Activated B cell treated with CpG ODN at 0.5 μM for 24 hours (primary cell): ENCODE results near the gene CHST8. TPM values are rescaled to one million over a fixed set of nuclear protein-coding genes. Genes with fewer than 3 reads are reported as not detected.

Source experiments
- ATAC-seq: fragments of 200-7000 bp; cut with Tn5 transposase; one replicate; pipeline ENCODE4 v1.10.0; 2021; ENCODE audit warnings: low read depth, mild to moderate bottlenecking, moderate library complexity
- CTCF ChIA-PET: fragments of 350-600 bp; sonication (Branson Sonifier 250); formaldehyde crosslinking; loops from one replicate; lab custom pipeline; 2021; ENCODE audit warnings: antibody characterized with exemption; lab: Charles Lee
- POLR2A ChIA-PET: fragments of 350-600 bp; sonication (Branson Sonifier 250); formaldehyde crosslinking; loops from one replicate; lab custom pipeline; 2021; ENCODE audit warnings: antibody characterized with exemption; lab: Charles Lee
- DNase-seq: peaks from one replicate; pipeline ENCODE4 v3.0.0; 2022
- H3K27ac Mint-ChIP-seq: one replicate; pipeline ENCODE4 v1.8.0; 2020; ENCODE audit warnings: mixed read lengths
- H3K27me3 Mint-ChIP-seq: one replicate; pipeline ENCODE4 v1.8.0; 2021; ENCODE audit warnings: mixed read lengths
- H3K36me3 Mint-ChIP-seq: one replicate; pipeline ENCODE4 v1.8.0; 2021; ENCODE audit warnings: low read depth, mixed read lengths
- H3K4me1 Mint-ChIP-seq: one replicate; pipeline ENCODE4 v1.8.0; 2021; ENCODE audit warnings: mixed read lengths
- H3K4me3 Mint-ChIP-seq: one replicate; pipeline ENCODE4 v1.8.0; 2020; ENCODE audit warnings: mild to moderate bottlenecking, mixed read lengths
- H3K9me3 Mint-ChIP-seq: one replicate; pipeline ENCODE4 v1.8.0; 2020; ENCODE audit warnings: mixed read lengths
- CTCF ChIP-seq: fragments of 200-600 bp; IDR thresholded peaks from one replicate; pipeline ENCODE4 v1.8.0; 2022; ENCODE audit warnings: antibody characterized with exemption, mild to moderate bottlenecking
- intact Hi-C: fragments of 100-400 bp; cut with micrococcal nuclease; formaldehyde crosslinking; loops from one replicate; pipeline ENCODE4 v1.15.1; 2024
- total RNA-seq: library from RNA; stranded (reverse); gene quantifications from 2 replicates; pipeline ENCODE4 v1.2.3, GENCODE V29; 2022

Gene CHST8
- total RNA-seq, 1 donor from 2014 or later, result not detected

DNA sequence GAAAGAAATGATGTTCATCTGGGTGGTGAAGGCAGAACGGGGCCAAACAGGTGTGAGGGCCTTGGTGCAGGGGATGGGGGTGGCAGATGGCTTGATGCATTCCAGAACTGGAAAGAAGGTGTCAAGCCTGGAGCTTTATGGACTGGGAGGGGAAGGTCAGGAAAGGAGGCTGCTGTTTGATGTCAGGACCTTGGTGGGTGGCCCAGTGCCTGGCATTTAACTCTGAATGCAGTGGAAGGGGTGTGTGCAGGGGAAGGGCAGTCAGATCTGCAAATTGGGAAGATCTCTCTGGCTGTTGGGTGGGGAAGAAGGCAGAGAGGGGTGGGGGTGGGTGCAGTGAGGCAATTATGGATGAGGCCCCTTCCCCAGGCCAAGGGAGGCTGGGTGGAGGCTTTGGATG is 186.6 kb downstream of the CHST8 start:
- intact Hi-C loops, result no loop called here
- Mint-ChIP-seq H3K36me3 (no peaks in the 10 kb centered on the region), H3K4me3 (no peak overlapping the region), H3K4me1 (no peaks in the 10 kb centered on the region), H3K9me3 (no peaks in the 10 kb centered on the region), H3K27me3 (no peaks in the 10 kb centered on the region), H3K27ac (no peak overlapping the region)
- ChIA-PET POLR2A (no interaction called here), CTCF (no interaction called here)
- ATAC-seq (no peak), DNase-seq (no peak)
- TF ChIP-seq CTCF, result no peak

DNA sequence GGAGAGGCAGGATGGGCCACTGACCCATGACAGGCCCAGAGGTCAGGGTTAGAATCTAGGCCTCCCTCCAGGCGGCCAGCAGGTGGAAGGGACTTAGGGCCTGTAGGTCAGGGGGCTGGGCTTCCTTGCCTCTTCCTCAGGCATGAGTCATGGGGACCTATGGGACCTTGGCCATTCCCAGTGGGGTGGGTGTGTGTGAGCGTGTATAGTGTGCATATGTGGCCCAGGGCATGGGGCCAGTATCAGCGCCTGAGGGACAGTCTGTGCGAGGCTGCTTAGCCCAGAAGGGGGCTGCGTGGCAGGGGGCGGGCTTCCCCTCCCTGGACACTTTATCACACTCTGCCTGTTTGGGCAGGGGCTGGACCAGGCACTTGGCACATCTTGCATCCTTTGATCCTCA is 188.2 kb downstream of the CHST8 start:
- intact Hi-C loops, result no loop called here
- Mint-ChIP-seq H3K27ac (no peak overlapping the region), H3K4me1 (no peaks in the 10 kb centered on the region), H3K27me3 (no peaks in the 10 kb centered on the region), H3K36me3 (no peaks in the 10 kb centered on the region), H3K4me3 (no peak overlapping the region), H3K9me3 (no peaks in the 10 kb centered on the region)
- ATAC-seq (no peak), DNase-seq (no peak)
- CTCF ChIA-PET, result no interaction called here
- POLR2A ChIA-PET, result no interaction called here
- TF ChIP-seq CTCF, result no peak

- Mint-ChIP-seq H3K27ac (no peak overlapping the region), H3K4me1 (no peaks in the 10 kb centered on the region), H3K4me3 (no peak overlapping the region), H3K27me3 (no peaks in the 10 kb centered on the region), H3K9me3 (no peaks in the 10 kb centered on the region), H3K36me3 (no peaks in the 10 kb centered on the region)
- CTCF ChIA-PET, result no interaction called here
- TF ChIP-seq CTCF, result no peak
- POLR2A ChIA-PET, result no interaction called here
- ATAC-seq, result no peak
- no peak for DNase-seq
- intact Hi-C loops, result no loop called here
Observed at GRCh38 chr19:33810821-33811220, 189.1 kb downstream of the CHST8 start.

- ChIA-PET CTCF (no interaction called here), POLR2A (no interaction called here)
- no peaks in the 10 kb centered on the region for H3K9me3 Mint-ChIP-seq
- H3K4me1 Mint-ChIP-seq, result no peaks in the 10 kb centered on the region
- H3K27ac Mint-ChIP-seq, result no peak overlapping the region
- intact Hi-C loops, result no loop called here
- no peaks in the 10 kb centered on the region for H3K27me3 Mint-ChIP-seq
- no peaks in the 10 kb centered on the region for H3K36me3 Mint-ChIP-seq
- H3K4me3 Mint-ChIP-seq, result no peak overlapping the region
- no peak for ATAC-seq
- TF ChIP-seq CTCF, result no peak
- no peak for DNase-seq
Observed at GRCh38 chr19:33811246-33811645, 189.5 kb downstream of the CHST8 start.

DNA sequence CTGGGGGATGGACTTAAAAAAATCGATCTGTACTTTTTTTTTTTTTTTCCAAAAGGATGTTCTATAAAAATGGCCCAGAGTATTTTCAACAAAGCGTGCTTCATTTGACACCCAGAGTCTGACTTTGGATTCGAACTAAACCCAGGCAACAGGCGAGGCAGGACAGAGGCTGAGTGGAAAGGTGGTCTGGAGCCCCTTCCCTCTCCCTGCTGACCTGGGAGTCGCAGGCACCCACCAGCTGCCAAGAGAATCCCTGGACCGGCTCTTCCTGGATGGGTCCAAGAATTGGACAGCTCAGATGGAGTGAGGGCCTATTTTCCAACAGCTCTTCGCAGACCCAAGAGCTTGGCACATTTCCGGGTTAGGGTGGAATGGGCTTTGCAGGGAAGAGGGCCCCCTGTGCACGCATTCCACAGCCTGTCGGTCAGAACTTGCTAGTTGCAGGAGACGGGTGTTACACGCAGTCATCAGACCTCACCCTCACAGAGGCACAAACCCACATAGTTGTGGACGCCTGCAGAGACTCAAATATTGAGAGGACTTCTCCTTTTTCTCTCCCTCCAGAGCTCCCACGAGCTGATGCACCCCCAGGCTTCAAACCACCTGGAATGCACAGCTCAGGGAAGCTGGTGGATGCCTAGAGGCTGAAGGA is 190.1 kb downstream of the CHST8 start:
- ChIA-PET POLR2A (no interaction called here), CTCF (no interaction called here)
- intact Hi-C loops, result no loop called here
- H3K27ac Mint-ChIP-seq, result no peak overlapping the region
- no peak for DNase-seq
- H3K4me3 Mint-ChIP-seq, result no peak overlapping the region
- H3K9me3 Mint-ChIP-seq, result no peaks in the 10 kb centered on the region
- no peak for ATAC-seq
- H3K27me3 Mint-ChIP-seq, result no peaks in the 10 kb centered on the region
- no peak for TF ChIP-seq CTCF
- H3K36me3 Mint-ChIP-seq, result no peaks in the 10 kb centered on the region
- peaks cover 2% of the 10 kb centered on the region for H3K4me1 Mint-ChIP-seq
